K562 (cell line): ENCODE data around the gene ENPP6.

ENCODE experiments used
- CBX2 ChIP-seq: fragments of 200-600 bp; sonication (generic); IDR thresholded peaks from one replicate; pipeline ENCODE4 v1.6.1; 2012; ENCODE audit warnings: mild to moderate bottlenecking, low read length, inconsistent platforms; ENCODE audit not compliant: insufficient read depth, poor library complexity, severe bottlenecking
- CC2D1A ChIP-seq: fragments of 450-650 bp; IDR thresholded peaks from 2 replicates; pipeline ENCODE4 v1.6.1; 2017; ENCODE audit warnings: mild to moderate bottlenecking
- CEBPG ChIP-seq, 3 experiments: fragments of 200-800 bp in 1 of 3; sonication (Bioruptor generic) in 1 of 3; sonication (generic) in 1 of 3; formaldehyde crosslinking in 1 of 3; IDR thresholded peaks in 2 of 3; conservative IDR thresholded peaks in 1 of 3; 2 replicates each; pipeline versions ENCODE4 v1.6.1 to v1.8.0; 2016 to 2022; ENCODE audit warnings: missing compliant biosample characterization in 2 of 3, missing genetic modification characterization in 2 of 3, mild to moderate bottlenecking in 1 of 3, missing genetic modification reagents in 1 of 3
- CHD2 ChIP-seq: IDR thresholded peaks from 2 replicates; pipeline ENCODE4 v1.6.1; 2011; ENCODE audit warnings: low read depth, low read length
- EZH2 ChIP-seq: IDR thresholded peaks from 2 replicates; pipeline ENCODE4 v1.6.1; 2012; ENCODE audit warnings: low read depth, mild to moderate bottlenecking, inconsistent platforms, low read length, borderline replicate concordance
- HCFC1 ChIP-seq: IDR thresholded peaks from 2 replicates; pipeline ENCODE4 v1.6.1; 2012; ENCODE audit warnings: low read depth, low read length, improper control_type of control experiment
- HNRNPH1 ChIP-seq: fragments of 200-400 bp; formaldehyde crosslinking; optimal IDR thresholded peaks from 2 replicates; pipeline ENCODE3; 2017; ENCODE audit warnings: low read depth, mild to moderate bottlenecking, low read length, moderate library complexity
- NFIX ChIP-seq: fragments of 250-450 bp; sonication (Bioruptor Pico); IDR thresholded peaks from 2 replicates; pipeline ENCODE4 v1.4.0; 2020; ENCODE audit warnings: low read depth, mild to moderate bottlenecking, moderate library complexity
- POLR2AphosphoS5 ChIP-seq: IDR thresholded peaks from 2 replicates; pipeline ENCODE4 v1.6.1; 2011; ENCODE audit warnings: mild to moderate bottlenecking, low read depth, low read length, moderate library complexity; ENCODE audit not compliant: control insufficient read depth, insufficient read depth
- RHOXF2B ChIP-seq: fragments of 250-450 bp; sonication (Bioruptor Pico); conservative IDR thresholded peaks from 2 replicates; pipeline ENCODE4 v1.5.1; 2021

DNA sequence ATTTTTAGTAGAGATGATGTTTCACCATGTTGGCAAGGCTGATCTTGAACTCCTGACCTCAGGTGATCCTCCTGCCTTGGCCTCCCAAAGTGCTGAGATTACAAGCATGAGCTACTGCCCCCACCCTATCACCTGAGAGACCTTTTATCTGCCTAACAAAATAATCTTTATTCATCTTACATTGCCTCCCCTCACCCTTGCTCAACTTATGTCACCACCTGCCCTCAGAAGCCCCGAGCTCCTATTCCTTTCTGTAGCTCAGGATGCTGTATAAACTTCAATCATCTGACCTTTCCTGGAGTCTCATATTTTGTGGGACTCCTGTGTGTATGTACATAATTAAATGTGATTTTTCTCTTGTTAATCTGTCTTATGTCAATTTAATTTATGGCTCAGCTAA is 29.7 kb upstream of the ENPP6 start:
- no peak for TF ChIP-seq HNRNPH1
- TF ChIP-seq POLR2AphosphoS5, result no peak
- no peak for TF ChIP-seq HCFC1
- TF ChIP-seq CHD2, result no peak
- TF ChIP-seq NFIX (CRISPR knock-in tag), result no peak
- no peak for TF ChIP-seq CC2D1A
- no peak for TF ChIP-seq CEBPG (CRISPR knock-in tag; IDR thresholded peaks at IDR 0.05)
- TF ChIP-seq CEBPG (tag; conservative IDR thresholded peaks at IDR 0.05 in 1 of 2, IDR thresholded peaks at IDR 0.05 in 1 of 2), result no peak
- no peak for TF ChIP-seq RHOXF2B (CRISPR knock-in tag)
- no peak for TF ChIP-seq CBX2
- TF ChIP-seq EZH2, result no peak
